Neuronal stem cell (in vitro differentiated cells): Measurements from ENCODE around the gene SMPD3.

ENCODE experiments used
- DNase-seq: peaks from one replicate; pipeline ENCODE4 v3.0.0-alpha.2; 2013; ENCODE audit warnings: low spot score
- H2AFZ ChIP-seq: one replicate; pipeline ENCODE4 v1.6.1; 2013; ENCODE audit warnings: mild to moderate bottlenecking, low read length, inconsistent platforms
- H2AK5ac ChIP-seq: 2 replicates; pipeline ENCODE4 v1.6.1; 2013; ENCODE audit warnings: low read depth, mild to moderate bottlenecking, inconsistent platforms, low read length, moderate library complexity, mixed read lengths
- H2BK120ac ChIP-seq: 2 replicates; pipeline ENCODE4 v1.6.1; 2013; ENCODE audit warnings: low read depth, mild to moderate bottlenecking, inconsistent platforms, low read length, moderate library complexity, mixed read lengths
- H2BK12ac ChIP-seq: one replicate; pipeline ENCODE4 v1.6.1; 2013; ENCODE audit warnings: low read length, inconsistent platforms
- H2BK15ac ChIP-seq: 2 replicates; pipeline ENCODE4 v1.6.1; 2013; ENCODE audit warnings: mild to moderate bottlenecking, low read length, inconsistent platforms, mixed read lengths
- H2BK5ac ChIP-seq: one replicate; pipeline ENCODE4 v1.6.1; 2013; ENCODE audit warnings: inconsistent platforms, mild to moderate bottlenecking, low read length, moderate library complexity
- H3K14ac ChIP-seq: one replicate; pipeline ENCODE4 v1.6.1; 2013; ENCODE audit warnings: low read length, inconsistent platforms
- H3K18ac ChIP-seq: 2 replicates; pipeline ENCODE4 v1.6.1; 2013; ENCODE audit warnings: low read length, inconsistent platforms
- H3K23ac ChIP-seq: 2 replicates; pipeline ENCODE4 v1.6.1; 2013; ENCODE audit warnings: low read depth, mild to moderate bottlenecking, mixed read lengths, low read length, inconsistent platforms; ENCODE audit not compliant: poor library complexity
- H3K27ac ChIP-seq: replicated peaks from 3 replicates; pipeline ENCODE4 v1.5.1; 2013; ENCODE audit warnings: low read length, inconsistent platforms
- H3K27me3 ChIP-seq, 3 experiments: 2 replicates each; pipeline ENCODE4 v1.6.1; 2013; ENCODE audit warnings: low read length in 3 of 3, mild to moderate bottlenecking in 2 of 3, inconsistent platforms in 1 of 3, low read depth in 1 of 3, mixed read lengths in 1 of 3, moderate library complexity in 1 of 3; ENCODE audit not compliant: control insufficient read depth in 3 of 3, insufficient read depth in 3 of 3
- H3K36me3 ChIP-seq, 2 donors: replicated peaks in 1 of 2; 2 replicates each; pipeline ENCODE4 v1.6.1; 2013; ENCODE audit warnings: low read length in 2 of 2; ENCODE audit not compliant: control insufficient read depth in 2 of 2, insufficient read depth in 2 of 2
- H3K4ac ChIP-seq: 2 replicates; pipeline ENCODE4 v1.6.1; 2013; ENCODE audit warnings: inconsistent platforms, mild to moderate bottlenecking, low read length, moderate library complexity
- H3K4me1 ChIP-seq, 2 donors: 1 replicate in 1 of 2; 2 replicates in 1 of 2; pipeline ENCODE4 v1.6.1; 2013; ENCODE audit warnings: low read length in 2 of 2, low read depth in 1 of 2; ENCODE audit not compliant: control insufficient read depth in 2 of 2, insufficient read depth in 1 of 2
- H3K4me2 ChIP-seq: one replicate; pipeline ENCODE4 v1.6.1; 2013; ENCODE audit warnings: mild to moderate bottlenecking, low read length, inconsistent platforms; ENCODE audit not compliant: insufficient read depth, poor library complexity, severe bottlenecking
- H3K4me3 ChIP-seq, 2 donors: 2 replicates each; pipeline ENCODE4 v1.5.1; 2013; ENCODE audit warnings: low read length in 2 of 2, mild to moderate bottlenecking in 2 of 2, inconsistent platforms in 1 of 2, moderate library complexity in 1 of 2
- H3K79me1 ChIP-seq: one replicate; pipeline ENCODE4 v1.6.1; 2013; ENCODE audit warnings: low read depth, mild to moderate bottlenecking, inconsistent platforms, low read length, moderate library complexity
- H3K9ac ChIP-seq: one replicate; pipeline ENCODE4 v1.6.1; 2013; ENCODE audit warnings: mild to moderate bottlenecking, low read depth, low read length, inconsistent platforms; ENCODE audit not compliant: poor library complexity
- H3K9me3 ChIP-seq, 2 donors: replicated peaks in 1 of 2; 2 replicates each; pipeline versions ENCODE3 to v1.6.1; 2013; ENCODE audit warnings: low read length in 2 of 2, mild to moderate bottlenecking in 2 of 2, inconsistent platforms in 1 of 2, low read depth in 1 of 2, mixed read lengths in 1 of 2, moderate library complexity in 1 of 2; ENCODE audit not compliant: control insufficient read depth in 2 of 2, insufficient read depth in 1 of 2
- H4K8ac ChIP-seq: one replicate; pipeline ENCODE4 v1.6.1; 2013; ENCODE audit warnings: low read depth, mild to moderate bottlenecking, inconsistent platforms, low read length, moderate library complexity
- H4K91ac ChIP-seq: one replicate; pipeline ENCODE4 v1.6.1; 2013; ENCODE audit warnings: low read length, low read depth, mild to moderate bottlenecking, inconsistent platforms; ENCODE audit not compliant: poor library complexity
- WGBS, 2 donors: extraction: QIAGEN DNeasy Blood & Tissue Kit; methylation state at CpG; one replicate each; pipeline ENCODE4 v1.1.7; 2013; ENCODE audit warnings: missing lambda C conversion rate in 2 of 2, mixed read lengths in 1 of 2; ENCODE audit not compliant: insufficient read length in 2 of 2, insufficient replicate concordance in 1 of 2; ENCODE audit errors: extremely low coverage in 2 of 2; 5-methylcytosine and 5-hydroxymethylcytosine counted together

SMPD3 gene

GRCh38 chr16:68367440-68367839 is 80.9 kb downstream of the SMPD3 start:
- no peak overlapping the region for H3K4me3 ChIP-seq
- no CpG with 5 or more reads among the region's 20 CpGs for WGBS, 2 donors
- no peak overlapping the region for H3K4me2 ChIP-seq
- no peak overlapping the region for H2BK12ac ChIP-seq
- H3K14ac ChIP-seq: no peak overlapping the region
- H2AFZ ChIP-seq: peak overlapping the region; percentile 68
- DNase-seq: no peak
- H3K36me3 ChIP-seq: no peaks in the 10 kb centered on the region
- H3K79me1 ChIP-seq: no peaks in the 10 kb centered on the region
- H3K4ac ChIP-seq: no peak overlapping the region
- no peak overlapping the region for H4K91ac ChIP-seq
- no peak overlapping the region for H2BK15ac ChIP-seq
- H3K27me3 ChIP-seq: no peaks in the 10 kb centered on the region
- no peaks in the 10 kb centered on the region for H3K9me3 ChIP-seq
- no peak overlapping the region for H3K9ac ChIP-seq
- no peak overlapping the region for H3K27ac ChIP-seq
- no peak overlapping the region for H2BK120ac ChIP-seq
- H4K8ac ChIP-seq: peak overlapping the region; percentile 30
- no peak overlapping the region for H2BK5ac ChIP-seq
- H3K23ac ChIP-seq: no peak overlapping the region
- H3K18ac ChIP-seq: peak overlapping the region; percentile 18
- peaks cover 14 to 23% of the 10 kb centered on the region in 2 donors for H3K4me1 ChIP-seq
- no peak overlapping the region for H2AK5ac ChIP-seq

- no CpG with 5 or more reads among the region's 13 CpGs for WGBS, 2 donors
- H2AK5ac ChIP-seq: no peak overlapping the region
- no peak overlapping the region for H3K27ac ChIP-seq
- no peak overlapping the region for H2BK120ac ChIP-seq
- no peak overlapping the region for H3K4ac ChIP-seq
- no peak overlapping the region for H3K4me2 ChIP-seq
- H3K18ac ChIP-seq: no peak overlapping the region
- H2BK5ac ChIP-seq: no peak overlapping the region
- no peak overlapping the region for H3K14ac ChIP-seq
- H3K79me1 ChIP-seq: no peaks in the 10 kb centered on the region
- DNase-seq: peak; percentile 54
- H4K91ac ChIP-seq: no peak overlapping the region
- no peak overlapping the region for H2BK15ac ChIP-seq
- no peak overlapping the region for H4K8ac ChIP-seq
- no peaks in the 10 kb centered on the region for H3K36me3 ChIP-seq
- no peak overlapping the region for H3K4me3 ChIP-seq
- peak overlapping the region; percentile 68 for H2AFZ ChIP-seq
- H3K27me3 ChIP-seq: no peaks in the 10 kb centered on the region
- no peak overlapping the region for H3K23ac ChIP-seq
- H3K4me1 ChIP-seq: peaks cover 14 to 23% of the 10 kb centered on the region in 2 donors
- no peaks in the 10 kb centered on the region for H3K9me3 ChIP-seq
- no peak overlapping the region for H3K9ac ChIP-seq
- H2BK12ac ChIP-seq: no peak overlapping the region
Measured at GRCh38 chr16:68367030-68367429, 81.3 kb downstream of the SMPD3 start.

- Histone ChIP-seq H3K9me3 (no peaks in the 10 kb centered on the region), H3K23ac (no peak overlapping the region), H2BK5ac (no peak overlapping the region), H2AFZ (no peak overlapping the region), H3K79me1 (no peaks in the 10 kb centered on the region), H3K27ac (no peak overlapping the region), H3K18ac (peak overlapping the region; percentile 78), H3K4me3 (no peak overlapping the region), H3K27me3 (no peaks in the 10 kb centered on the region), H2BK12ac (no peak overlapping the region), H4K8ac (no peak overlapping the region), H3K4me1 (peaks cover 14 to 23% of the 10 kb centered on the region in 2 donors), H3K9ac (no peak overlapping the region), H4K91ac (no peak overlapping the region), H3K4me2 (no peak overlapping the region), H2BK15ac (peak overlapping the region; percentile 15), H2AK5ac (peak overlapping the region; percentile 91), H2BK120ac (no peak overlapping the region), H3K4ac (no peak overlapping the region), H3K36me3 (no peaks in the 10 kb centered on the region), H3K14ac (no peak overlapping the region)
- DNase-seq: no peak
- WGBS, 2 donors: no CpG with 5 or more reads among the region's 8 CpGs
Measured at GRCh38 chr16:68366062-68366461, 82.2 kb downstream of the SMPD3 start.

- no CpG with 5 or more reads among the region's 18 CpGs for whole genome bisulfite sequencing, 2 donors
- H2BK12ac ChIP-seq: no peak overlapping the region
- H3K27ac ChIP-seq: no peak overlapping the region
- no peak overlapping the region for H3K4me3 ChIP-seq
- no peak overlapping the region for H3K14ac ChIP-seq
- H3K18ac ChIP-seq: peak overlapping the region; percentile 15
- peaks cover 1% of the 10 kb centered on the region for H3K79me1 ChIP-seq
- no peak for DNase-seq
- peak overlapping the region; percentile 6 for H3K23ac ChIP-seq
- H3K4me1 ChIP-seq: peaks cover 14 to 23% of the 10 kb centered on the region in 2 donors
- H3K36me3 ChIP-seq: peaks cover 0 to 1% of the 10 kb centered on the region in 2 donors
- no peak overlapping the region for H4K91ac ChIP-seq
- H3K9me3 ChIP-seq: no peaks in the 10 kb centered on the region
- no peak overlapping the region for H2BK120ac ChIP-seq
- H3K9ac ChIP-seq: no peak overlapping the region
- no peak overlapping the region for H3K4me2 ChIP-seq
- no peak overlapping the region for H3K4ac ChIP-seq
- no peak overlapping the region for H4K8ac ChIP-seq
- H2BK5ac ChIP-seq: no peak overlapping the region
- no peaks in the 10 kb centered on the region for H3K27me3 ChIP-seq
- no peak overlapping the region for H2AFZ ChIP-seq
- H2AK5ac ChIP-seq: peak overlapping the region; percentile 60
- no peak overlapping the region for H2BK15ac ChIP-seq
Measured at GRCh38 chr16:68365167-68365817, 83.0 kb downstream of the SMPD3 start.
